KOPT-K1 (cell line): Measurements from ENCODE around the gene TPST1.
"Not testable (repeated sequence)": the region's sequence is repeated elsewhere in the genome, so short reads cannot be mapped to it uniquely, and the experiment has no call there.

Source experiments
- H3K27ac ChIP-seq: fragments of 200-600 bp; sonication (generic); 2 replicates; pipeline ENCODE4 v1.5.1; 2016; ENCODE audit warnings: antibody characterized with exemption, mild to moderate bottlenecking, low read depth, low read length; ENCODE audit not compliant: poor library complexity, severe bottlenecking
- H3K36me3 ChIP-seq: fragments of 200-600 bp; sonication (generic); 2 replicates; pipeline ENCODE4 v1.5.1; 2017; ENCODE audit warnings: antibody characterized with exemption, mild to moderate bottlenecking, low read length, moderate library complexity; ENCODE audit not compliant: insufficient read depth
- H3K9me3 ChIP-seq: fragments of 200-600 bp; sonication (generic); 2 replicates; pipeline ENCODE4 v1.5.1; 2017; ENCODE audit warnings: antibody characterized with exemption, low read length, mild to moderate bottlenecking; ENCODE audit not compliant: insufficient read depth, poor library complexity, severe bottlenecking

TPST1 gene

GRCh38 chr7:66204822-66205740 lies at the start of gene TPST1:
Gene TPST1, plus strand, starts transcription at chr7:66205334. Its CDS starts 35,092 bp downstream, at chr7:66240426.
- Histone ChIP-seq H3K9me3 (no peaks in the 10 kb centered on the region), H3K27ac (no peak within 1 kb of the TSS), H3K36me3 (no peaks in the 10 kb centered on the region)

- peaks cover 82% of the 10 kb centered on the region for H3K36me3 ChIP-seq
- H3K9me3 ChIP-seq: peaks cover 12% of the 10 kb centered on the region
These were observed 49.1 kb upstream of the TPST1 start for GRCh38 chr7:66156035-66156434.

GRCh38 chr7:66157060-66157459 lies 48.1 kb upstream of the TPST1 start:
- Histone ChIP-seq H3K36me3 (peaks cover 72% of the 10 kb centered on the region), H3K27ac (no peak overlapping the region), H3K9me3 (peaks cover 12% of the 10 kb centered on the region)

More at GRCh38 chr7:66156035-66156434, 49.1 kb upstream of the TPST1 start:
- not testable (repeated sequence) for H3K27ac ChIP-seq

GRCh38 chr7:66162622-66163021 lies 42.5 kb upstream of the TPST1 start:
- H3K36me3 ChIP-seq: peaks cover 17% of the 10 kb centered on the region
- peaks cover 12% of the 10 kb centered on the region for H3K9me3 ChIP-seq
- H3K27ac ChIP-seq: no peak overlapping the region

GRCh38 chr7:66163186-66163610 lies 41.9 kb upstream of the TPST1 start:
- Histone ChIP-seq H3K9me3 (peaks cover 8% of the 10 kb centered on the region), H3K27ac (no peak overlapping the region), H3K36me3 (peaks cover 11% of the 10 kb centered on the region)

GRCh38 chr7:66164356-66164755 lies 40.8 kb upstream of the TPST1 start:
- Histone ChIP-seq H3K9me3 (no peaks in the 10 kb centered on the region), H3K36me3 (no peaks in the 10 kb centered on the region), H3K27ac (no peak overlapping the region)

- H3K9me3 ChIP-seq: no peaks in the 10 kb centered on the region
- H3K36me3 ChIP-seq: no peaks in the 10 kb centered on the region
- no peak overlapping the region for H3K27ac ChIP-seq
These were observed 37.3 kb upstream of the TPST1 start for GRCh38 chr7:66167773-66168387.

GRCh38 chr7:66169616-66170015 lies 35.5 kb upstream of the TPST1 start:
- Histone ChIP-seq H3K9me3 (no peaks in the 10 kb centered on the region), H3K27ac (no peak overlapping the region), H3K36me3 (no peaks in the 10 kb centered on the region)

- Histone ChIP-seq H3K9me3 (no peaks in the 10 kb centered on the region), H3K27ac (no peak overlapping the region), H3K36me3 (no peaks in the 10 kb centered on the region)
These were observed 34.6 kb upstream of the TPST1 start for GRCh38 chr7:66170309-66171231.

GRCh38 chr7:66172536-66173401 lies 32.4 kb upstream of the TPST1 start:
- not testable (repeated sequence) for H3K27ac ChIP-seq, H3K36me3 ChIP-seq, H3K9me3 ChIP-seq

GRCh38 chr7:66173856-66174255 lies 31.3 kb upstream of the TPST1 start:
- Histone ChIP-seq H3K36me3 (no peaks in the 10 kb centered on the region), H3K27ac (no peak overlapping the region), H3K9me3 (peaks cover 6% of the 10 kb centered on the region)

GRCh38 chr7:66175006-66175405 lies 30.1 kb upstream of the TPST1 start:
- not testable (repeated sequence) for H3K27ac ChIP-seq, H3K36me3 ChIP-seq, H3K9me3 ChIP-seq

GRCh38 chr7:66176914-66177313 lies 28.2 kb upstream of the TPST1 start:
- no peak overlapping the region for H3K27ac ChIP-seq
- H3K36me3 ChIP-seq: no peaks in the 10 kb centered on the region

GRCh38 chr7:66178258-66178657 lies 26.9 kb upstream of the TPST1 start:
- H3K36me3 ChIP-seq: no peaks in the 10 kb centered on the region
- H3K9me3 ChIP-seq: peaks cover 6% of the 10 kb centered on the region
- H3K27ac ChIP-seq: no peak overlapping the region

More at GRCh38 chr7:66176914-66177313, 28.2 kb upstream of the TPST1 start:
- peaks cover 6% of the 10 kb centered on the region for H3K9me3 ChIP-seq
